Stimulated activated naive CD8-positive, alpha-beta T cell treated with anti-CD3 and anti-CD28 coated beads, Interleukin-15, amount 100 ng/mL, for 72 hours (primary cell): Measurements from ENCODE around the gene ALPK1.
A peak's percentile ranks its signal among the peaks of the same experiment; 100 is the strongest.
"Not testable (repeated sequence)": the region's sequence is repeated elsewhere in the genome, so short reads cannot be mapped to it uniquely, and the experiment has no call there.

Experiments used
- ATAC-seq: fragments of 150-1000 bp; cut with Tn5 transposase; 2 replicates; pipeline ENCODE4 v1.10.0; 2021; ENCODE audit warnings: mild to moderate bottlenecking, moderate library complexity
- DNase-seq, 2 donors: peaks; one replicate each; pipeline ENCODE4 v3.0.0; 2021 to 2022
- H3K27ac Mint-ChIP-seq, 2 donors: one replicate each; pipeline ENCODE4 v1.8.0; 2022; ENCODE audit warnings: mild to moderate bottlenecking in 2 of 2, mixed read lengths in 2 of 2, moderate library complexity in 2 of 2
- H3K27me3 Mint-ChIP-seq: one replicate; pipeline ENCODE4 v1.8.0; 2022; ENCODE audit warnings: mixed read lengths
- H3K4me1 Mint-ChIP-seq: one replicate; pipeline ENCODE4 v1.8.0; 2022; ENCODE audit warnings: mild to moderate bottlenecking, mixed read lengths
- H3K4me3 Mint-ChIP-seq, 2 donors: one replicate each; pipeline ENCODE4 v1.8.0; 2022; ENCODE audit warnings: mild to moderate bottlenecking in 2 of 2, mixed read lengths in 2 of 2, moderate library complexity in 1 of 2
- H3K9me3 Mint-ChIP-seq, 2 donors: one replicate each; pipeline ENCODE4 v1.8.0; 2022; ENCODE audit warnings: mixed read lengths in 2 of 2

Gene ALPK1

GRCh38 chr4:112302320-112303274 is 5.4 kb downstream of the ALPK1 start:
- Mint-ChIP-seq H3K4me3 (no peak overlapping the region), H3K4me1 (peaks cover 30% of the 10 kb centered on the region), H3K9me3 (no peaks in the 10 kb centered on the region), H3K27ac (no peak overlapping the region), H3K27me3 (no peaks in the 10 kb centered on the region)
- DNase-seq (no peak), ATAC-seq (peak; percentile 76)

GRCh38 chr4:112305477-112305876 is 8.3 kb downstream of the ALPK1 start:
- not testable (repeated sequence) for H3K9me3 Mint-ChIP-seq, H3K27me3 Mint-ChIP-seq, DNase-seq, ATAC-seq, H3K27ac Mint-ChIP-seq, H3K4me3 Mint-ChIP-seq
- peaks cover 34% of the 10 kb centered on the region for H3K4me1 Mint-ChIP-seq

GRCh38 chr4:112309263-112309791 is 12.2 kb downstream of the ALPK1 start:
- ATAC-seq, H3K9me3 Mint-ChIP-seq, H3K27me3 Mint-ChIP-seq: not testable (repeated sequence)
- H3K4me1 Mint-ChIP-seq = peaks cover 34% of the 10 kb centered on the region
- peak overlapping the region in 1 of 2 donors; percentile 17 for H3K27ac Mint-ChIP-seq
- peak in 1 of 2 donors; percentile 54 for DNase-seq
- peak overlapping the region; percentile 67 to 76 for H3K4me3 Mint-ChIP-seq

- DNase-seq (no peak), ATAC-seq (no peak)
- H3K4me3 Mint-ChIP-seq = no peak overlapping the region
- no peaks in the 10 kb centered on the region for H3K9me3 Mint-ChIP-seq
- no peak overlapping the region for H3K27ac Mint-ChIP-seq
- H3K4me1 Mint-ChIP-seq = peaks cover 32% of the 10 kb centered on the region
- no peaks in the 10 kb centered on the region for H3K27me3 Mint-ChIP-seq
Observed at GRCh38 chr4:112311516-112311915, 14.3 kb downstream of the ALPK1 start.

GRCh38 chr4:112312610-112313239 is 15.6 kb downstream of the ALPK1 start:
- H3K27me3 Mint-ChIP-seq = no peaks in the 10 kb centered on the region
- peak overlapping the region in 1 of 2 donors; percentile 63 for H3K4me3 Mint-ChIP-seq
- H3K4me1 Mint-ChIP-seq = peaks cover 20% of the 10 kb centered on the region
- H3K27ac Mint-ChIP-seq = peak overlapping the region in 1 of 2 donors; percentile 15
- H3K9me3 Mint-ChIP-seq = no peaks in the 10 kb centered on the region
- peak; percentile 91 for ATAC-seq
- DNase-seq = no peak

GRCh38 chr4:112315446-112315845 is 18.3 kb downstream of the ALPK1 start:
- no peaks in the 10 kb centered on the region for H3K27me3 Mint-ChIP-seq
- ATAC-seq = no peak
- DNase-seq = no peak
- no peak overlapping the region for H3K27ac Mint-ChIP-seq
- no peaks in the 10 kb centered on the region for H3K9me3 Mint-ChIP-seq
- no peak overlapping the region for H3K4me3 Mint-ChIP-seq
- H3K4me1 Mint-ChIP-seq = peaks cover 12% of the 10 kb centered on the region

- H3K27me3 Mint-ChIP-seq = no peaks in the 10 kb centered on the region
- no peak for ATAC-seq
- peaks cover 21% of the 10 kb centered on the region for H3K4me1 Mint-ChIP-seq
- no peak overlapping the region for H3K27ac Mint-ChIP-seq
- no peak for DNase-seq
- H3K4me3 Mint-ChIP-seq = no peak overlapping the region
- H3K9me3 Mint-ChIP-seq = no peaks in the 10 kb centered on the region
Observed at GRCh38 chr4:112316360-112316759, 19.2 kb downstream of the ALPK1 start.

- Mint-ChIP-seq H3K27me3 (no peaks in the 10 kb centered on the region), H3K27ac (peak overlapping the region in 1 of 2 donors; percentile 57), H3K4me3 (no peak overlapping the region), H3K4me1 (peaks cover 27% of the 10 kb centered on the region), H3K9me3 (no peaks in the 10 kb centered on the region)
- DNase-seq (peak in 1 of 2 donors; percentile 17), ATAC-seq (peak; percentile 99)
Observed at GRCh38 chr4:112318239-112319142, 21.3 kb downstream of the ALPK1 start.

GRCh38 chr4:112321776-112322684 is 24.9 kb downstream of the ALPK1 start:
- Mint-ChIP-seq H3K27ac (no peak overlapping the region), H3K9me3 (no peaks in the 10 kb centered on the region), H3K27me3 (no peaks in the 10 kb centered on the region), H3K4me1 (peaks cover 27% of the 10 kb centered on the region), H3K4me3 (peak overlapping the region in 1 of 2 donors; percentile 40)
- DNase-seq (peak; percentile 67 to 70), ATAC-seq (no peak)

- Mint-ChIP-seq H3K4me1 (peaks cover 27% of the 10 kb centered on the region), H3K4me3 (no peak overlapping the region), H3K27me3 (no peaks in the 10 kb centered on the region), H3K9me3 (no peaks in the 10 kb centered on the region), H3K27ac (peak overlapping the region in 1 of 2 donors; percentile 64)
- no peak for DNase-seq
- no peak for ATAC-seq
Observed at GRCh38 chr4:112322866-112323265, 25.7 kb downstream of the ALPK1 start.

GRCh38 chr4:112325530-112325929 is 28.4 kb downstream of the ALPK1 start:
- ATAC-seq (no peak), DNase-seq (no peak)
- Mint-ChIP-seq H3K27me3 (no peaks in the 10 kb centered on the region), H3K9me3 (no peaks in the 10 kb centered on the region), H3K4me3 (no peak overlapping the region), H3K27ac (peak overlapping the region in 1 of 2 donors; percentile 82), H3K4me1 (peaks cover 15% of the 10 kb centered on the region)

- DNase-seq (peak; percentile 9 to 43), ATAC-seq (peak; percentile 91)
- Mint-ChIP-seq H3K4me1 (no peaks in the 10 kb centered on the region), H3K4me3 (no peak overlapping the region), H3K27ac (no peak overlapping the region), H3K27me3 (no peaks in the 10 kb centered on the region), H3K9me3 (no peaks in the 10 kb centered on the region)
Observed at GRCh38 chr4:112327965-112328733, 31.0 kb downstream of the ALPK1 start.

GRCh38 chr4:112328734-112329130 is 31.6 kb downstream of the ALPK1 start:
- Mint-ChIP-seq H3K27ac (no peak overlapping the region), H3K4me1 (no peaks in the 10 kb centered on the region), H3K27me3 (no peaks in the 10 kb centered on the region), H3K4me3 (no peak overlapping the region), H3K9me3 (no peaks in the 10 kb centered on the region)
- no peak for DNase-seq
- no peak for ATAC-seq
